Prostate gland (tissue), 2 donors: ENCODE results near the gene LPIN3.

Experiments used
- CTCF ChIP-seq, 4 experiments: fragments of 200-600 bp in 2 of 4; fragments of 450-650 bp in 2 of 4; sonication (generic) in 2 of 4; IDR thresholded peaks; 1 replicate in 3 of 4; 2 replicates in 1 of 4; pipeline ENCODE4 v1.5.1; 2016 to 2019; ENCODE audit warnings: antibody characterized with exemption in 4 of 4, mild to moderate bottlenecking in 2 of 4, moderate library complexity in 2 of 4
- POLR2AphosphoS5 ChIP-seq: sonication (generic); formaldehyde crosslinking; IDR thresholded peaks from one replicate; pipeline ENCODE4 v1.6.1; 2017; ENCODE audit warnings: antibody characterized with exemption

GRCh38 chr20:41317546-41318270 lies 22.9 kb upstream of the LPIN3 start, which contains the start of gene ZHX3:
- TF ChIP-seq CTCF (IDR thresholded peaks at IDR 0.05) (peak in 2 of 4 experiments; percentile 4 to 7), POLR2AphosphoS5 (peak; percentile 85)
